Keratinocyte (primary cell): Measurements from ENCODE around the gene XCL2. TPM values are rescaled to one million over a fixed set of nuclear protein-coding genes. Genes with fewer than 3 reads are reported as not detected.

Experiments
- DNase-seq: peaks from one replicate; pipeline ENCODE4 v3.0.0-alpha.2; 2011; ENCODE audit warnings: low read depth, missing footprints, low spot score
- FAIRE-seq: peaks from 2 replicates; lab custom pipeline; 2011; peaks lifted over from hg19 to GRCh38; lab: Jason Lieb, UNC
- H2AFZ ChIP-seq: 2 replicates; pipeline ENCODE4 v1.6.0; 2012; ENCODE audit warnings: low read length, control low read depth, inconsistent platforms; ENCODE audit not compliant: control insufficient read depth
- H3K27ac ChIP-seq: 2 replicates; pipeline ENCODE4 v1.5.1; 2011; ENCODE audit warnings: low read length; ENCODE audit not compliant: control insufficient read depth, insufficient read depth
- H3K27me3 ChIP-seq: 3 replicates; pipeline ENCODE4 v1.6.0; 2011; ENCODE audit warnings: low read length; ENCODE audit not compliant: control insufficient read depth, insufficient read depth; ENCODE audit errors: extremely low read depth
- H3K36me3 ChIP-seq, 2 experiments: 2 replicates in 1 of 2; 3 replicates in 1 of 2; pipeline ENCODE4 v1.5.1; 2011; ENCODE audit warnings: low read length in 2 of 2, mild to moderate bottlenecking in 1 of 2; ENCODE audit not compliant: control insufficient read depth in 2 of 2, insufficient read depth in 2 of 2; ENCODE audit errors: extremely low read depth in 1 of 2
- H3K4me1 ChIP-seq: 3 replicates; pipeline ENCODE4 v1.5.1; 2011; ENCODE audit warnings: low read length; ENCODE audit not compliant: control insufficient read depth, insufficient read depth; ENCODE audit errors: extremely low read depth
- H3K4me2 ChIP-seq: 3 replicates; pipeline ENCODE4 v1.6.0; 2011; ENCODE audit warnings: low read depth, low read length; ENCODE audit not compliant: control insufficient read depth, insufficient read depth; ENCODE audit errors: extremely low read depth
- H3K4me3 ChIP-seq, 3 experiments: fragments of 200-600 bp in 1 of 3; sonication (generic) in 1 of 3; 2 replicates in 2 of 3; 3 replicates in 1 of 3; pipeline ENCODE4 v1.5.1; 2011 to 2016; ENCODE audit warnings: low read length in 3 of 3, mild to moderate bottlenecking in 3 of 3, control low read depth in 2 of 3, inconsistent platforms in 1 of 3, low read depth in 1 of 3, mixed read lengths in 1 of 3, mixed run types in 1 of 3, moderate library complexity in 1 of 3; ENCODE audit not compliant: control insufficient read depth in 2 of 3, insufficient read depth in 2 of 3; ENCODE audit errors: extremely low read depth in 1 of 3
- H3K79me2 ChIP-seq: 2 replicates; pipeline ENCODE4 v1.6.0; 2012; ENCODE audit warnings: low read length; ENCODE audit not compliant: control insufficient read depth, insufficient read depth
- H3K9ac ChIP-seq: 3 replicates; pipeline ENCODE4 v1.6.0; 2011; ENCODE audit warnings: low read length; ENCODE audit not compliant: control insufficient read depth, insufficient read depth; ENCODE audit errors: extremely low read depth
- H3K9me1 ChIP-seq: 3 replicates; pipeline ENCODE4 v1.6.0; 2011; ENCODE audit warnings: low read length; ENCODE audit not compliant: control insufficient read depth, insufficient read depth; ENCODE audit errors: extremely low read depth
- H3K9me3 ChIP-seq: 2 replicates; pipeline ENCODE4 v1.5.1; 2012; ENCODE audit warnings: low read depth, low read length; ENCODE audit not compliant: control insufficient read depth
- H4K20me1 ChIP-seq: 3 replicates; pipeline ENCODE4 v1.6.0; 2011; ENCODE audit warnings: low read length; ENCODE audit not compliant: control insufficient read depth, insufficient read depth; ENCODE audit errors: extremely low read depth
- CTCF ChIP-seq, 3 experiments: IDR thresholded peaks in 1 of 3; conservative IDR thresholded peaks in 1 of 3; optimal IDR thresholded peaks in 1 of 3; 2 replicates in 2 of 3; 3 replicates in 1 of 3; pipeline versions ENCODE3 to v1.5.1; 2011; ENCODE audit warnings: low read length in 3 of 3, mild to moderate bottlenecking in 3 of 3, moderate library complexity in 2 of 3, control low read depth in 1 of 3, inconsistent platforms in 1 of 3; ENCODE audit not compliant: insufficient read depth in 2 of 3; ENCODE audit errors: extremely low read depth in 1 of 3
- EZH2 ChIP-seq: IDR thresholded peaks from one replicate; pipeline ENCODE4 v1.6.1; 2012; ENCODE audit warnings: inconsistent platforms, mild to moderate bottlenecking, low read length, moderate library complexity
- dilution Hi-C: fragments of 300-500 bp; cut with MboI; formaldehyde crosslinking; loops from one replicate; pipeline ENCODE4 v1.7.0; 2020; ENCODE audit warnings: low sequenced_read_pairs; ENCODE audit not compliant: extremely low pct_ligation_motif_present
- polyA plus RNA-seq, 5 experiments: library from polyadenylated mRNA; depleted of rRNA in 3 of 5; stranded (reverse) in 3 of 5; stranded (forward) in 1 of 5; unstranded in 1 of 5; fragments of >200 nt; gene quantifications; 1 replicate in 1 of 5; 2 replicates in 3 of 5; 3 replicates in 1 of 5; pipeline versions ENCODE4 v1.2.1 to v1.2.3, GENCODE V29; 2011 to 2012; ENCODE audit warnings: missing spikeins in 2 of 5, low read depth in 1 of 5, low replicate concordance in 1 of 5

Gene XCL2
- polyA plus RNA-seq, 1 donor (not counting 4 experiments of a cell fraction or from before 2014, with no cell fraction given): not detected

- TF ChIP-seq EZH2: no peak
- TF ChIP-seq CTCF (optimal IDR thresholded peaks at IDR 0.05 in 1 of 3, IDR thresholded peaks at IDR 0.05 in 1 of 3, conservative IDR thresholded peaks at IDR 0.05 in 1 of 3; ENCODE audit: extremely low read depth in 1 of 3, insufficient read depth in 2 of 3, low read length in 3 of 3): no peak
- Histone ChIP-seq H2AFZ (no peak overlapping the region), H3K9me3 (no peaks in the 10 kb centered on the region), H3K36me3 (no peaks in the 10 kb centered on the region), H3K4me3 (no peak overlapping the region), H3K27ac (no peak overlapping the region), H3K4me2 (no peak overlapping the region), H3K4me1 (no peaks in the 10 kb centered on the region), H3K27me3 (no peaks in the 10 kb centered on the region), H3K9ac (no peak overlapping the region), H3K9me1 (no peaks in the 10 kb centered on the region), H3K79me2 (no peaks in the 10 kb centered on the region), H4K20me1 (no peaks in the 10 kb centered on the region)
- dilution Hi-C loops: no loop called here
- no peak for FAIRE-seq
- DNase-seq: no peak
Measured at GRCh38 chr1:168499688-168500049, 44.1 kb downstream of the XCL2 start.

GRCh38 chr1:168498956-168499687, 44.7 kb downstream of the XCL2 start:
- DNase-seq (no peak), FAIRE-seq (no peak)
- no peak for TF ChIP-seq EZH2
- no peak for TF ChIP-seq CTCF (optimal IDR thresholded peaks at IDR 0.05 in 1 of 3, IDR thresholded peaks at IDR 0.05 in 1 of 3, conservative IDR thresholded peaks at IDR 0.05 in 1 of 3; ENCODE audit: extremely low read depth in 1 of 3, insufficient read depth in 2 of 3, low read length in 3 of 3)
- Histone ChIP-seq H3K4me3 (no peak overlapping the region), H3K9me1 (no peaks in the 10 kb centered on the region), H3K4me1 (no peaks in the 10 kb centered on the region), H3K4me2 (no peak overlapping the region), H3K79me2 (no peaks in the 10 kb centered on the region), H3K27ac (no peak overlapping the region), H2AFZ (no peak overlapping the region), H3K9ac (no peak overlapping the region), H3K27me3 (no peaks in the 10 kb centered on the region), H3K36me3 (no peaks in the 10 kb centered on the region), H3K9me3 (no peaks in the 10 kb centered on the region), H4K20me1 (no peaks in the 10 kb centered on the region)
- dilution Hi-C loops: no loop called here
